ENCODE data around the gene PRB2.

- no peak for TF ChIP-seq POLR2A (IDR thresholded peaks at IDR 0.05)
- TF ChIP-seq, protein P1, sequence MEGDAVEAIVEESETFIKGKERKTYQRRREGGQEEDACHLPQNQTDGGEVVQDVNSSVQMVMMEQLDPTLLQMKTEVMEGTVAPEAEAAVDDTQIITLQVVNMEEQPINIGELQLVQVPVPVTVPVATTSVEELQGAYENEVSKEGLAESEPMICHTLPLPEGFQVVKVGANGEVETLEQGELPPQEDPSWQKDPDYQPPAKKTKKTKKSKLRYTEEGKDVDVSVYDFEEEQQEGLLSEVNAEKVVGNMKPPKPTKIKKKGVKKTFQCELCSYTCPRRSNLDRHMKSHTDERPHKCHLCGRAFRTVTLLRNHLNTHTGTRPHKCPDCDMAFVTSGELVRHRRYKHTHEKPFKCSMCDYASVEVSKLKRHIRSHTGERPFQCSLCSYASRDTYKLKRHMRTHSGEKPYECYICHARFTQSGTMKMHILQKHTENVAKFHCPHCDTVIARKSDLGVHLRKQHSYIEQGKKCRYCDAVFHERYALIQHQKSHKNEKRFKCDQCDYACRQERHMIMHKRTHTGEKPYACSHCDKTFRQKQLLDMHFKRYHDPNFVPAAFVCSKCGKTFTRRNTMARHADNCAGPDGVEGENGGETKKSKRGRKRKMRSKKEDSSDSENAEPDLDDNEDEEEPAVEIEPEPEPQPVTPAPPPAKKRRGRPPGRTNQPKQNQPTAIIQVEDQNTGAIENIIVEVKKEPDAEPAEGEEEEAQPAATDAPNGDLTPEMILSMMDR (IDR thresholded peaks at IDR 0.05): no peak
Measured at GRCh38 chr12:11427341-11427740, 32.0 kb upstream of the PRB2 start.
